Fibroblast of skin of left biceps (primary cell): ENCODE measurements around the gene SLC14A1.

Experiments used
- DNase-seq, 2 experiments: peaks; one replicate each; pipeline ENCODE4 v3.0.0-alpha.2; 2013; ENCODE audit warnings: low read depth in 2 of 2

SLC14A1 gene

DNA sequence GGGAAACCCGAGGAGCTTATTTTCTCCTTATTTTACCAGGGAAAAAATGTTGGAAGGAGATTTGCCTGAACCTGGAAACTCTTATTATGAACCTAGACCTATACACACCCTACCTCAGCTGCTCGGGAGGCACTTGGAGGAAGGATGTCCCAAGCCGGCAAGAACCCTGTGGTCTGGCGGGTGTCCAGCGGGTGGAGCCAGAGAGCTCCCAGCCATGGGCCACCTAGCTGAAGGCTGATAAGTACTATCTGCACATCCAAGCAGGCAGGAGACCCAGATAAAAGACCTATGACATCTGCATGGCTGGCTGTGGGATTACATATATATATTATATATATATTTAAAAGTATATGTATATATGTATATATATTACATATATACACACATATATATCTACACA is 1.1 kb upstream of the SLC14A1 start:
- DNase-seq: peak in 1 of 2 experiments; percentile 20

DNA sequence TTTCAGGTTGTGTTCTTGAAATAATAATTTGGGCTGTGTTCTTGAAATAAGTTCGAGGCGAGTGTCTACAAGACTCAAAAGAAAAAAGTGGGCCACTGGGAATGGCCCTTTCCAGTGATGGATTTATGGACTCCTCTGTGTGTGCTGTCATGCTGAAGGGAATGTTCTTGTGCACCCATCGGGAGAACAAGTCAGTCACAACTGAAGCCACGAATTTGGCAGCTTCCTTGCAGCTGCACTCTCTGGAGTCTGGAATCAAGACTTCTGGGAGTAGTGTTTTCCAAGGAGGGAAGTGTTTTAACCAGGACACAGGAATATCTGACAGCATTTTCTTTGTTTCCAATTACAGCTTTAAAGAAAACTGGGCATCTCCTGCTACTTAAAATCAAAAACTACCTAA is 620 bp downstream of the SLC14A1 start:
- DNase-seq: no peak

DNA sequence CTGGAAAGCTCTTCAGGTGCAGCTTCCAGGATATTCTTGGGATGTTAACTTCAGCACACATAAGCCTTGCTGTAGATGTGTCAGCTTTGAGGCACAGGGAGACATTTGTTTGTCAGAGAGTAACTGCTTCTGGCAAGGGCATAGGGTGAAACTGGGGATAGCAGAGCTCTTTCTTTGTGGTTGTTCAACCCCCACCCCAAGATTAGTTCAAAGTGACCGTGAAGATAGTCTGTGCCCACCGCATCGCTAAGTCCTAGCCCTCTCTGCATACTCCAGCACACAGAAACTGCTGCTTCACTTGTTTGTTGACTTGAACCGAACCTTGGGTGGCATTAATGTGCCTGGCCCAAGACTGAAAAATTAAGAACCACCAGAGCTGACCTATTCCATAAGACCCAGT is 1.4 kb downstream of the SLC14A1 start:
- no peak for DNase-seq

- DNase-seq: no peak
Observed at GRCh38 chr18:45726603-45727002, 2.6 kb downstream of the SLC14A1 start.

GRCh38 chr18:45727068-45727467 is 3.1 kb downstream of the SLC14A1 start:
- no peak for DNase-seq

GRCh38 chr18:45728336-45729010 is 4.5 kb downstream of the SLC14A1 start:
- DNase-seq: peak; percentile 63 to 72

GRCh38 chr18:45730832-45731575 is 7.0 kb downstream of the SLC14A1 start:
- DNase-seq: peak in 1 of 2 experiments; percentile 10

- no peak for DNase-seq
Observed at GRCh38 chr18:45731716-45732115, 7.7 kb downstream of the SLC14A1 start.

DNA sequence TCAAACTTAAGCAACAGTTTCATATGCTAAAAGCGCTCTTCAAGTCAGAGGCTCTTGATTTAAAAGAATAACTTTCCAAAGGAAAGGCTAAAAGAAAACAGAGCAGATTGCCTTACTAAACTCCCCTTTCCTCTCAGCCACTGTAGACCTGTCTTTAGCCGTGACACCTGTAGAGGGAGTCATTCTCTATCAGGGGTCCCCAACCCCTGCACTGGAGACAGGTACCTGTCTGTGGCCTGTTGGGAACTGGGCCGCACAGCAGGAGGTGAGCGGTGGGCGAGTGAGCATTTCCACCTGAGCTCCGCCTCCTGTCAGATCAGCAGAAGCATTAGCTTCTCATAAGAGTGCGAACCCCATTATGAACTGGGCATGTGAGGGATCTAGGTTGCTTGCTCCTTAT is 9.6 kb downstream of the SLC14A1 start:
- DNase-seq: no peak

- DNase-seq: no peak
Observed at GRCh38 chr18:45734505-45734904, 10.5 kb downstream of the SLC14A1 start.

DNA sequence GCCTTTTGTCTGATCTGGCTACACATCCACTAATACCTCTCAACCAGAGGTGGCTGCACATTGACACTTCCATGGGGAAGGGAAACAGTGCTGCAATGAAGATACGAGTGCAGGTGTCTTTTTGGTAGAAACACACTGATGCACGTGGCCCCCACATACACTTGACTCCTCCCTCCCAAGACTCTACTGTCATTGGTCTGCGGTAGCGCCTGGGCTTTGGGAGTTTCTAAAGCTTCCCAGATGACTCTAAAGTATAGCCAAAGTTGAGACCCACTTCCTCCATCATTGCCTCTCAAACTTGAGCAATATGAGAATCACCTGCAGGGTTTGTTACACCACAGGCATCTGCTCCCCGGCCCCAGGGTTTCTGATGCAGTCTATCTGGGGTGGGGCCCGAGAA is 11.0 kb downstream of the SLC14A1 start:
- no peak for DNase-seq

DNA sequence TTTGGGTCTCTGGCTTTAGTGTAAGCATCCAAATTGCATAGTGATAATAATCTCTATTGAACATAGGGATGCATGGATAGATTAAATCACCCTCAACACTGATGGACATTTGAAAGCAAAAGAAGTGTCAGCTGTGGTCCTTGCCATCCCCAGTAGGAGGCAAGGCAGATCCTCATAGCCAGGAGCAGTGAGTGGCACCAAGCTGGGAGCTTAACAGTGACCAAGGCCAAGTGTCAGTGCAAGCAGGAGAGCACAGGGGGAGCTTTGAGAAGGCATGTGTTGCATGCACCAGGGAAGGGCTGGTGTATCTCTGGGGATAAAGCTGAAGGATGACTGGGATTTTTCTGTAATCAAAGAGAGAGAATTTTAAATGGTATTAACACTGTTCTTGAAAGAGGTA is 14.7 kb downstream of the SLC14A1 start:
- DNase-seq: no peak

DNA sequence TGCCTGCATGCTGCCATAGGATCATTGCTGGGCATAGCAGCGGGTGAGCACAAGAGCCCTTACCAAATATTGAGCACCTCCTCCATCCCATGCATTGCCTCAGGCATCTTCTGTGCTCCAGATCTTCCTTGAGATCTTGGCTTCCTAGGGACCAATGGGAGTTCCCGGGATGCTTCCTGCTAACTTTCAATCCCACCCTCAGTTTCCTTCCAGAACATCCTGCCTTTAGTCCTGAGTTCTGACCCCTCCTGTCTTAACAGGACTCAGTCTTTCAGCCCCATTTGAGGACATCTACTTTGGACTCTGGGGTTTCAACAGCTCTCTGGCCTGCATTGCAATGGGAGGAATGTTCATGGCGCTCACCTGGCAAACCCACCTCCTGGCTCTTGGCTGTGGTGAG is 15.3 kb downstream of the SLC14A1 start:
- no peak for DNase-seq

- no peak for DNase-seq
Observed at GRCh38 chr18:45739848-45740247, 15.9 kb downstream of the SLC14A1 start.

GRCh38 chr18:45741056-45741455 is 17.1 kb downstream of the SLC14A1 start:
- DNase-seq: no peak

GRCh38 chr18:45745817-45746461 is 22.0 kb downstream of the SLC14A1 start:
- no peak for DNase-seq

GRCh38 chr18:45748501-45748900 is 24.5 kb downstream of the SLC14A1 start:
- no peak for DNase-seq

DNA sequence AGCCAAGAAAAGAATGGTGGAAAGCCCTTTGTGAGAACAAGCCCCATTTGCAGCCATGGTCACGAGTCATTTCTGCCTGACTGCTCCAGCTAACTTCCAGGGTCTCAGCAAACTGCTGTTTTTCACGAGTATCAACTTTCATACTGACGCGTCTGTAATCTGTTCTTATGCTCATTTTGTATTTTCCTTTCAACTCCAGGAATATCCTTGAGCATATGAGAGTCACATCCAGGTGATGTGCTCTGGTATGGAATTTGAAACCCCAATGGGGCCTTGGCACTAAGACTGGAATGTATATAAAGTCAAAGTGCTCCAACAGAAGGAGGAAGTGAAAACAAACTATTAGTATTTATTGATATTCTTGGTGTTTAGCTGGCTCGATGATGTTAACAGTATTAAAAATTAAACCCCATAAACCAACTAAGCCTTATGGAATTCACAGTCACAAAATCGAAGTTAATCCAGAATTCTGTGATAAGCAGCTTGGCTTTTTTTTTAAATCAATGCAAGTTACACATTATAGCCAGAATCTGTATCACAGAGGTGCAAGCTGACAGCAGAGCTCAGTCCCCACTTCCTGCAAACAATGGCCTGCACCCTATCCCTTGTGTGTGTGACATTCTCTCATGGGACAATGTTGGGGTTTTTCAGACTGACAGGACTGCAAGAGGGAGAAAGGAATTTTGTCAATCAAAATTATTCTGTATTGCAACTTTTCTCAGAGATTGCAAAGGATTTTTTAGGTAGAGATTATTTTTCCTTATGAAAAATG is 26.1 kb downstream of the SLC14A1 start:
- DNase-seq: no peak

GRCh38 chr18:45751766-45752165 is 27.8 kb downstream of the SLC14A1 start:
- DNase-seq: no peak

GRCh38 chr18:45752681-45753080 is 28.7 kb downstream of the SLC14A1 start:
- DNase-seq: no peak

DNA sequence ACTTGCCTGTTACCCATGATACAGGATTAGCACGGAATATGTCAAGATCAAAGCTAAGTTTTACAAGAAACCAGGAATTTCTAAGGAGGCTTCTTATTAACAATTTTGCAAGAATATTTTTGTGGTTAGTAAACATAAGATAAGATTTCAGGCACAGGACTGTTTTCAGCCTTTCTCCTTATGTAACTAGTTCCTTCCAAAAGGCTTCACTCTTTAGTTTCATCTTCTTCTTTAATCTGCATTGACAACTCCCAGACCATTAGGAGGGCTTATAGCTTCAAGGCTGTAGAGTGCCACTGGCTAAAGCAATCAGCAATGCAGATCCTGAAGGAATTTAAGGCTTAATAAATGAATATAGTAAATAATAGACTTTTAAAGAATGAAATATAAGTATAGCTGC is 29.3 kb downstream of the SLC14A1 start:
- DNase-seq: no peak

GRCh38 chr18:45755934-45756333 is 32.0 kb downstream of the SLC14A1 start:
- peak; percentile 16 to 21 for DNase-seq
